GM21390 (cell line): Measurements from ENCODE around the gene ARHGAP30.
"Not testable (repeated sequence)": the region's sequence is repeated elsewhere in the genome, so short reads cannot be mapped to it uniquely, and the experiment has no call there.

ENCODE experiments used
- ATAC-seq: cut with Tn5 transposase; IDR thresholded peaks from one replicate; pipeline ENCODE4 v1.9.1; 2021; ENCODE audit not compliant: unreplicated experiment

ARHGAP30 gene

GRCh38 chr1:161069731-161070270 is at the start of gene ARHGAP30:
TSS of gene ARHGAP30 (minus strand) at chr1:161069891. CDS start at chr1:161069624, 267 bp downstream.
- peak; percentile 81 for ATAC-seq

GRCh38 chr1:161117759-161118581 is 48.3 kb upstream of the ARHGAP30 start, which contains the start of the genes NIT1 and PFDN2:
TSS of gene NIT1 (plus strand) at chr1:161118105. CDS start at chr1:161118177, 72 bp downstream.
TSS of gene PFDN2 (minus strand) at chr1:161118037. CDS start at chr1:161118026, 11 bp downstream.
- peak; percentile 77 for ATAC-seq

- not testable (repeated sequence) for ATAC-seq
These were observed 46.3 kb upstream of the ARHGAP30 start for GRCh38 chr1:161115961-161116360.

GRCh38 chr1:161115132-161115711 is 45.5 kb upstream of the ARHGAP30 start:
- ATAC-seq: no peak

GRCh38 chr1:161114556-161114955 is 44.9 kb upstream of the ARHGAP30 start:
- no peak for ATAC-seq

- ATAC-seq: no peak
These were observed 44.2 kb upstream of the ARHGAP30 start for GRCh38 chr1:161113915-161114314.

GRCh38 chr1:161111527-161111926 is 41.8 kb upstream of the ARHGAP30 start:
- no peak for ATAC-seq

GRCh38 chr1:161111117-161111516 is 41.4 kb upstream of the ARHGAP30 start:
- ATAC-seq: no peak

- no peak for ATAC-seq
These were observed 36.7 kb upstream of the ARHGAP30 start for GRCh38 chr1:161106431-161106830.

GRCh38 chr1:161100556-161100955 is 30.9 kb upstream of the ARHGAP30 start:
- ATAC-seq: no peak

GRCh38 chr1:161099090-161099802 is 29.6 kb upstream of the ARHGAP30 start:
- ATAC-seq: no peak

- ATAC-seq: peak; percentile 73
These were observed 28.7 kb upstream of the ARHGAP30 start, which contains the start of gene KLHDC9 for GRCh38 chr1:161098210-161099068. TSS of gene KLHDC9 (plus strand) at chr1:161098361. CDS start at chr1:161098536, 175 bp downstream.

GRCh38 chr1:161096530-161096929 is 26.8 kb upstream of the ARHGAP30 start:
- no peak for ATAC-seq

GRCh38 chr1:161096015-161096414 is 26.3 kb upstream of the ARHGAP30 start:
- no peak for ATAC-seq

- no peak for ATAC-seq
These were observed 25.5 kb upstream of the ARHGAP30 start for GRCh38 chr1:161095230-161095629.

GRCh38 chr1:161094481-161094880 is 24.8 kb upstream of the ARHGAP30 start:
- no peak for ATAC-seq

GRCh38 chr1:161092621-161093028 is 22.9 kb upstream of the ARHGAP30 start:
- ATAC-seq: no peak

GRCh38 chr1:161091796-161092507 is 22.3 kb upstream of the ARHGAP30 start:
- ATAC-seq: no peak

- no peak for ATAC-seq
These were observed 21.4 kb upstream of the ARHGAP30 start for GRCh38 chr1:161091093-161091492.

GRCh38 chr1:161090617-161091016 is 20.9 kb upstream of the ARHGAP30 start:
- no peak for ATAC-seq
